T47D (cell line): Measurements from ENCODE around the gene GSG1.
A peak's percentile ranks its signal among the peaks of the same experiment; 100 is the strongest.

Source experiments
- DNase-seq, 2 experiments: peaks; one replicate each; pipeline versions ENCODE4 v3.0.0 to v3.0.0-alpha.2; 2011 to 2012; ENCODE audit warnings: low read depth in 1 of 2, low spot score in 1 of 2
- JUND ChIP-seq: IDR thresholded peaks from 2 replicates; pipeline ENCODE4 v1.6.1; 2012; ENCODE audit warnings: low read depth
- in situ Hi-C: cut with HindIII; loops from 2 replicates; pipeline ENCODE4 v1.10.0; 2016; ENCODE audit warnings: low sequenced_read_pairs, low pct_unique_long_range_greater_than_20kb

The GSG1 gene

GRCh38 chr12:13133886-13134285 is 30.4 kb upstream of the GSG1 start:
- DNase-seq: no peak
- no peak for TF ChIP-seq JUND
- in situ Hi-C loops: no loop called here

- no peak for TF ChIP-seq JUND
- in situ Hi-C loops: no loop called here
- DNase-seq: no peak
Observed at GRCh38 chr12:13130981-13131380, 27.5 kb upstream of the GSG1 start.

- no peak for DNase-seq
- in situ Hi-C loops: no loop called here
- no peak for TF ChIP-seq JUND
Observed at GRCh38 chr12:13128291-13128965, 25.0 kb upstream of the GSG1 start.

- in situ Hi-C loops: no loop called here
- DNase-seq: peak in 1 of 2 experiments; percentile 67
- no peak for TF ChIP-seq JUND
Observed at GRCh38 chr12:13127444-13127843, 24.0 kb upstream of the GSG1 start.

- in situ Hi-C loops: no loop called here
- TF ChIP-seq JUND: no peak
- DNase-seq: no peak
Observed at GRCh38 chr12:13126494-13126893, 23.0 kb upstream of the GSG1 start.

- DNase-seq: no peak
- no peak for TF ChIP-seq JUND
- in situ Hi-C loops: no loop called here
Observed at GRCh38 chr12:13125996-13126395, 22.5 kb upstream of the GSG1 start.

- in situ Hi-C loops: no loop called here
- no peak for DNase-seq
- TF ChIP-seq JUND: no peak
Observed at GRCh38 chr12:13124656-13125505, 21.4 kb upstream of the GSG1 start.

- in situ Hi-C loops: no loop called here
- no peak for DNase-seq
- TF ChIP-seq JUND: no peak
Observed at GRCh38 chr12:13121568-13121967, 18.1 kb upstream of the GSG1 start.

- in situ Hi-C loops: no loop called here
- no peak for DNase-seq
- TF ChIP-seq JUND: no peak
Observed at GRCh38 chr12:13120413-13120812, 16.9 kb upstream of the GSG1 start.

GRCh38 chr12:13119826-13120225 is 16.4 kb upstream of the GSG1 start:
- in situ Hi-C loops: no loop called here
- TF ChIP-seq JUND: no peak
- no peak for DNase-seq

GRCh38 chr12:13117029-13117428 is 13.6 kb upstream of the GSG1 start:
- no peak for TF ChIP-seq JUND
- in situ Hi-C loops: no loop called here
- DNase-seq: no peak

- in situ Hi-C loops: no loop called here
- DNase-seq: no peak
- TF ChIP-seq JUND: no peak
Observed at GRCh38 chr12:13116259-13116658, 12.8 kb upstream of the GSG1 start.

- no peak for DNase-seq
- TF ChIP-seq JUND: no peak
- in situ Hi-C loops: no loop called here
Observed at GRCh38 chr12:13114251-13115052, 11.0 kb upstream of the GSG1 start.
